K562 (cell line): Measurements from ENCODE around the gene CETN2. TPM values are rescaled to one million over a fixed set of nuclear protein-coding genes. Genes with fewer than 3 reads are reported as not detected.
A peak's percentile ranks its signal among the peaks of the same experiment; 100 is the strongest.

Experiments used
- BRF2 ChIP-seq: IDR thresholded peaks from 3 replicates; pipeline ENCODE4 v1.6.1; 2011; ENCODE audit warnings: borderline replicate concordance, mild to moderate bottlenecking; ENCODE audit not compliant: insufficient read length, insufficient read depth
- CBFB ChIP-seq: sonication (generic); formaldehyde crosslinking; IDR thresholded peaks from 2 replicates; pipeline ENCODE4 v1.4.0; 2020; ENCODE audit warnings: mild to moderate bottlenecking, missing genetic modification reagents
- CBX8 ChIP-seq: fragments of 200-600 bp; sonication (generic); IDR thresholded peaks from 2 replicates; pipeline ENCODE4 v1.6.1; 2012; ENCODE audit warnings: borderline replicate concordance, mixed run types, low read depth, mild to moderate bottlenecking, moderate library complexity, mixed read lengths, low read length, control low read depth, inconsistent platforms; ENCODE audit not compliant: poor library complexity, severe bottlenecking; ENCODE audit errors: extremely low read depth
- CREB5 ChIP-seq: fragments of 250-450 bp; sonication (Bioruptor Pico); IDR thresholded peaks from 2 replicates; pipeline ENCODE4 v1.5.0; 2020; ENCODE audit warnings: mild to moderate bottlenecking
- DEAF1 ChIP-seq: fragments of 450-650 bp; formaldehyde crosslinking; IDR thresholded peaks from 2 replicates; pipeline ENCODE4 v1.4.0; 2020; ENCODE audit warnings: mild to moderate bottlenecking, moderate library complexity
- DMBX1 ChIP-seq: fragments of 250-450 bp; sonication (Bioruptor Pico); IDR thresholded peaks from 2 replicates; pipeline ENCODE4 v1.8.0; 2022; ENCODE audit warnings: inconsistent platforms, mild to moderate bottlenecking, moderate library complexity, borderline replicate concordance
- HINFP ChIP-seq: fragments of 450-650 bp; conservative IDR thresholded peaks from 2 replicates; pipeline ENCODE4 v1.6.1; 2016; ENCODE audit warnings: missing genetic modification characterization, low read depth, mild to moderate bottlenecking, control low read depth, missing compliant biosample characterization
- MNT ChIP-seq, 2 experiments: fragments of 450-650 bp; conservative IDR thresholded peaks; 2 replicates each; pipeline ENCODE4 v1.6.1; 2017; ENCODE audit warnings: mild to moderate bottlenecking in 2 of 2, moderate library complexity in 2 of 2
- NFIC ChIP-seq: fragments of 450-650 bp; IDR thresholded peaks from 2 replicates; pipeline ENCODE4 v1.6.1; 2017; ENCODE audit warnings: mild to moderate bottlenecking, inconsistent platforms
- PHB ChIP-seq: fragments of 250-450 bp; sonication (Bioruptor Pico); IDR thresholded peaks from 2 replicates; pipeline ENCODE4 v1.5.0; 2021
- POLR3G ChIP-seq: IDR thresholded peaks from 2 replicates; pipeline ENCODE4 v1.6.1; 2011; ENCODE audit not compliant: insufficient read length, insufficient replicate concordance; ENCODE audit errors: extremely low read depth
- RBM14 ChIP-seq: fragments of 200-400 bp; formaldehyde crosslinking; IDR thresholded peaks from 2 replicates; pipeline ENCODE4 v1.6.1; 2018; ENCODE audit warnings: low read depth, mild to moderate bottlenecking, low read length, moderate library complexity, borderline replicate concordance; ENCODE audit not compliant: insufficient read depth
- SMC3 ChIP-seq: conservative IDR thresholded peaks from 2 replicates; pipeline ENCODE4 v1.6.1; 2011; ENCODE audit warnings: low read depth, low read length, improper control_type of control experiment; ENCODE audit not compliant: insufficient read depth
- SREBF2 ChIP-seq: sonication (generic); formaldehyde crosslinking; IDR thresholded peaks from 2 replicates; pipeline ENCODE4 v1.4.0; 2020; ENCODE audit warnings: mild to moderate bottlenecking, missing genetic modification reagents
- SRSF9 ChIP-seq: fragments of 200-400 bp; formaldehyde crosslinking; IDR thresholded peaks from 2 replicates; pipeline ENCODE4 v1.6.1; 2017; ENCODE audit warnings: low read depth, low read length, borderline replicate concordance
- USF2 ChIP-seq: sonication (generic); formaldehyde crosslinking; IDR thresholded peaks from 2 replicates; pipeline ENCODE4 v1.5.0; 2020; ENCODE audit warnings: missing genetic modification reagents
- ZNF24 ChIP-seq: fragments of 450-650 bp; IDR thresholded peaks from 2 replicates; pipeline ENCODE4 v1.6.1; 2016
- polyA plus RNA-seq, 8 experiments: library from polyadenylated mRNA; depleted of rRNA in 4 of 8; stranded (reverse) in 5 of 8; unstranded in 3 of 8; fragments of >200 nt; fragmentation: Nextera tagmentation in 2 of 8; fragmentation: Illumina TruSeq in 1 of 8; extraction: Ambion mirVana in 2 of 8; extraction: Trizol in 1 of 8; gene quantifications; 2 replicates each; pipeline versions ENCODE4 v1.2.1 to v1.2.3, GENCODE V29; 2011 to 2014; ENCODE audit warnings: inconsistent platforms in 1 of 8, missing spikeins in 1 of 8
- total RNA-seq, 7 experiments: library from RNA; depleted of rRNA in 6 of 7; stranded (reverse); fragments of >200 nt in 6 of 7; fragmentation: Illumina TruSeq in 2 of 7; extraction: Trizol in 2 of 7; gene quantifications; 2 replicates each; pipeline versions ENCODE4 v1.2.1 to v1.2.3, GENCODE V29; 2011 to 2021; ENCODE audit warnings: low replicate concordance in 1 of 7

Gene CETN2
- total and polyA plus RNA-seq, 9 of the 15 experiments (the other 6 are each of a cell fraction or from before 2014, with no cell fraction given): 16.7 to 37.1 (median 27.6) TPM

- TF ChIP-seq USF2 (CRISPR knock-in tag) (no peak), MNT (conservative IDR thresholded peaks at IDR 0.05) (no peak), RBM14 (no peak), CBFB (no peak), SREBF2 (CRISPR knock-in tag) (no peak), ZNF24 (no peak), SRSF9 (no peak), CREB5 (no peak), CBX8 (no peak), PHB (CRISPR knock-in tag) (no peak), POLR3G (no peak), BRF2 (no peak), NFIC (peak; percentile 86), DEAF1 (CRISPR knock-in tag) (peak; percentile 32; the same call in 1 of the 2 replicates), DMBX1 (CRISPR knock-in tag) (no peak), SMC3 (peak; percentile 55), HINFP (tag) (no peak)
Measured at GRCh38 chrX:152817078-152817764, 13.3 kb downstream of the CETN2 start (continued).
